Thyroid gland (tissue), 4 donors: ENCODE measurements around the gene DPEP1. TPM values are rescaled to one million over a fixed set of nuclear protein-coding genes. Genes with fewer than 3 reads are reported as not detected.
"Not testable (repeated sequence)": the region's sequence is repeated elsewhere in the genome, so short reads cannot be mapped to it uniquely, and the experiment has no call there.

Source experiments
- DNase-seq, 2 donors: peaks; one replicate each; pipeline ENCODE4 v3.0.0-alpha.2; 2019
- H3K27ac ChIP-seq, 3 donors: fragments of 200-600 bp; sonication (generic); 1 replicate in 2 of 3; 2 replicates in 1 of 3; pipeline ENCODE4 v1.5.1; 2016 to 2019; ENCODE audit warnings: mild to moderate bottlenecking in 1 of 3, moderate library complexity in 1 of 3
- H3K27me3 ChIP-seq: fragments of 200-600 bp; sonication (generic); one replicate; pipeline ENCODE4 v1.5.1; 2019
- H3K36me3 ChIP-seq, 2 donors: fragments of 200-600 bp; sonication (generic); one replicate each; pipeline ENCODE4 v1.5.1; 2016 to 2019
- H3K4me1 ChIP-seq, 2 donors: fragments of 200-600 bp; sonication (generic); one replicate each; pipeline ENCODE4 v1.5.1; 2017 to 2019
- H3K4me3 ChIP-seq, 3 donors: fragments of 200-600 bp; sonication (generic); replicated peaks in 1 of 3; 1 replicate in 2 of 3; 2 replicates in 1 of 3; pipeline ENCODE4 v1.5.1; 2016; ENCODE audit warnings: mild to moderate bottlenecking in 1 of 3
- H3K9me3 ChIP-seq: fragments of 200-600 bp; sonication (generic); one replicate; pipeline ENCODE4 v1.5.1; 2017
- CTCF ChIP-seq, 6 experiments: fragments of 200-600 bp in 3 of 6; fragments of 450-650 bp in 3 of 6; sonication (generic) in 3 of 6; IDR thresholded peaks; one replicate each; pipeline ENCODE4 v1.5.1; 2016 to 2019; ENCODE audit warnings: antibody characterized with exemption in 6 of 6, mild to moderate bottlenecking in 2 of 6, inconsistent platforms in 1 of 6, moderate library complexity in 1 of 6
- POLR2A ChIP-seq, 2 donors: fragments of 450-650 bp; IDR thresholded peaks; one replicate each; pipeline ENCODE4 v1.6.1; 2017; ENCODE audit warnings: antibody characterized with exemption in 2 of 2, mild to moderate bottlenecking in 2 of 2, moderate library complexity in 1 of 2
- WGBS, 2 donors: methylation state at CpG; one replicate each; pipeline ENCODE4 v1.1.5; 2017; 5-methylcytosine and 5-hydroxymethylcytosine counted together
- intact Hi-C: fragments of 100-400 bp; cut with DNase I; formaldehyde crosslinking; loops from one replicate; pipeline ENCODE4 v1.15.1; 2023
- total RNA-seq, 4 donors: library from RNA; depleted of rRNA; stranded (reverse); fragments of >200 nt; gene quantifications; one replicate each; pipeline ENCODE4 v1.2.3, GENCODE V29; 2016

The DPEP1 gene
- total RNA-seq, 4 donors from 2014 or later = 0.29 to 5.0 (median 1.3) TPM

- DNase-seq = no peak
- Histone ChIP-seq H3K36me3 (peaks cover 18 to 19% of the 10 kb centered on the region in 2 donors), H3K4me3 (no peak overlapping the region), H3K4me1 (peaks cover 12 to 17% of the 10 kb centered on the region in 2 donors), H3K9me3 (no peaks in the 10 kb centered on the region), H3K27me3 (no peaks in the 10 kb centered on the region), H3K27ac (no peak overlapping the region)
- intact Hi-C loops = no loop called here
- TF ChIP-seq CTCF (IDR thresholded peaks at IDR 0.05) = no peak
- no peak for TF ChIP-seq POLR2A (IDR thresholded peaks at IDR 0.05)
- 73 to 78% methylated on average over 26 to 30 of the region's 30 CpGs for WGBS, 2 donors
Observed at GRCh38 chr16:89567656-89568594, 45.5 kb upstream of the DPEP1 start.

- H3K4me3 ChIP-seq = no peak overlapping the region
- H3K4me1 ChIP-seq = peaks cover 12 to 21% of the 10 kb centered on the region in 2 donors
- H3K9me3 ChIP-seq = no peaks in the 10 kb centered on the region
- H3K27me3 ChIP-seq = peaks cover 8% of the 10 kb centered on the region
- WGBS, 2 donors = 80 to 84% methylated on average over 16 to 19 of the region's 23 CpGs
- no peak overlapping the region for H3K27ac ChIP-seq
- H3K36me3 ChIP-seq = peaks cover 0 to 1% of the 10 kb centered on the region in 2 donors
- no peak for DNase-seq
- intact Hi-C loops = no loop called here
- TF ChIP-seq POLR2A (IDR thresholded peaks at IDR 0.05) = no peak
- no peak for TF ChIP-seq CTCF (IDR thresholded peaks at IDR 0.05)
Observed at GRCh38 chr16:89569506-89570341, 43.7 kb upstream of the DPEP1 start.

- no peak overlapping the region for H3K27ac ChIP-seq
- H3K4me1 ChIP-seq = peaks cover 7 to 21% of the 10 kb centered on the region in 2 donors
- intact Hi-C loops = no loop called here
- WGBS, 2 donors = 80 to 83% methylated on average over 21 to 27 of the region's 30 CpGs
- H3K4me3 ChIP-seq = no peak overlapping the region
- no peak for TF ChIP-seq CTCF (IDR thresholded peaks at IDR 0.05)
- TF ChIP-seq POLR2A (IDR thresholded peaks at IDR 0.05) = no peak
- peaks cover 8% of the 10 kb centered on the region for H3K27me3 ChIP-seq
- H3K36me3 ChIP-seq = no peaks in the 10 kb centered on the region
- DNase-seq = no peak
- no peaks in the 10 kb centered on the region for H3K9me3 ChIP-seq
Observed at GRCh38 chr16:89570342-89570923, 43.0 kb upstream of the DPEP1 start.

- H3K4me3 ChIP-seq, H3K36me3 ChIP-seq, H3K27ac ChIP-seq, H3K9me3 ChIP-seq, DNase-seq, intact Hi-C loops: not testable (repeated sequence)
- 86 to 88% methylated on average over 24 of the region's 36 CpGs for WGBS, 2 donors
- H3K4me1 ChIP-seq = peaks cover under 1 to 19% of the 10 kb centered on the region in 2 donors
- peaks cover 10% of the 10 kb centered on the region for H3K27me3 ChIP-seq
Observed at GRCh38 chr16:89570983-89571598, 42.4 kb upstream of the DPEP1 start.

- DNase-seq = no peak
- Histone ChIP-seq H3K27ac (no peak overlapping the region), H3K27me3 (peaks cover 16% of the 10 kb centered on the region), H3K4me3 (no peak overlapping the region), H3K36me3 (no peaks in the 10 kb centered on the region), H3K4me1 (peaks cover 0 to 20% of the 10 kb centered on the region in 2 donors), H3K9me3 (no peaks in the 10 kb centered on the region)
- 91 to 92% methylated on average over 11 to 15 of the region's 18 CpGs for WGBS, 2 donors
- TF ChIP-seq POLR2A (IDR thresholded peaks at IDR 0.05) (no peak), CTCF (IDR thresholded peaks at IDR 0.05) (no peak)
- intact Hi-C loops = no loop called here
Observed at GRCh38 chr16:89571636-89572035, 41.8 kb upstream of the DPEP1 start.
